GM12891 (cell line): Measurements from ENCODE around the gene DDX10.

Source experiments
- POLR2A ChIP-seq: IDR thresholded peaks from 2 replicates; pipeline ENCODE4 v1.6.1; 2011; ENCODE audit warnings: low read depth, low read length, control low read depth
- POLR2AphosphoS5 ChIP-seq: IDR thresholded peaks from 2 replicates; pipeline ENCODE4 v1.6.1; 2011; ENCODE audit warnings: low read depth, low read length, control low read depth
- POU2F2 ChIP-seq: IDR thresholded peaks from 2 replicates; pipeline ENCODE4 v1.6.1; 2011; ENCODE audit warnings: low read depth, mild to moderate bottlenecking, control low read depth, low read length, moderate library complexity
- SPI1 ChIP-seq: IDR thresholded peaks from 2 replicates; pipeline ENCODE4 v1.6.1; 2011; ENCODE audit warnings: low read depth, low read length, control low read depth

- TF ChIP-seq POLR2A: no peak
- no peak for TF ChIP-seq SPI1
- TF ChIP-seq POLR2AphosphoS5: no peak
- TF ChIP-seq POU2F2: no peak
These were observed 293.7 kb downstream of the DDX10 start for GRCh38 chr11:108958368-108959104.
